ENCODE data around the gene MYOM3.

DNA sequence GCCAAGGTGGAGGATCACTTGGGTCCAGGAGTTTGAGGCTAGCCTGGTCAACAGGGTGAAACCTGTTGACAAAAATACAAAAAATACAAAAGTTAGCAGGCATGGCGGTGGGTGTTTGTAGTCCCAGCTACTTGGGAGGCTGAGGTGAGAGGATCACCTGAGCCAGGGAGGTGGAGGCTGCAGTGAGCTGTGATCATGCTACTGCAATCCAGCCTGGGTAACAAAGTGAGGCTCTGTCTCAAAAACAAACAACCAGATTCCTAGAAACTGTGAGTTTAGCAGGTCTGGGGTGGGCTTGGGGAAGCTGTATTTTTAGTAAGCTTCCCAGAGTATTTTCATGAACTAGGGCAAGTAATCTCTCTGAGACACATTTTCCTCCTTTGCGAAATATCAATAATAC, 5.2 kb upstream of the MYOM3 start:
- TF ChIP-seq CTCF (conservative IDR thresholded peaks at IDR 0.05; ENCODE audit: low read depth, low read length) (no peak), MXI1 (IDR thresholded peaks at IDR 0.05; ENCODE audit: borderline replicate concordance, low read depth, low read length) (no peak)
